GM06990 (cell line): ENCODE measurements around the gene NOLC1.
"Not testable (repeated sequence)": the region's sequence is repeated elsewhere in the genome, so short reads cannot be mapped to it uniquely, and the experiment has no call there.

Source experiments
- DNase-seq: peaks from one replicate; pipeline ENCODE4 v3.0.0-alpha.2; 2011; ENCODE audit not compliant: insufficient read length; ENCODE audit errors: extremely low read depth
- H3K27me3 ChIP-seq: replicated peaks from 2 replicates; pipeline ENCODE4 v1.6.0; 2011; ENCODE audit warnings: low read length; ENCODE audit not compliant: control insufficient read depth, insufficient read depth
- H3K36me3 ChIP-seq: 2 replicates; pipeline ENCODE4 v1.5.1; 2011; ENCODE audit warnings: low read length; ENCODE audit not compliant: control insufficient read depth, insufficient read depth
- H3K4me3 ChIP-seq: replicated peaks from 2 replicates; pipeline ENCODE4 v1.5.1; 2011; ENCODE audit warnings: low read depth, mild to moderate bottlenecking, control low read depth, low read length
- CTCF ChIP-seq: IDR thresholded peaks from 2 replicates; pipeline ENCODE4 v1.5.1; 2011; ENCODE audit warnings: low read length, control low read depth, mild to moderate bottlenecking, inconsistent platforms; ENCODE audit not compliant: insufficient read depth, poor library complexity, severe bottlenecking

Gene NOLC1

GRCh38 chr10:102185811-102186527 lies 33.8 kb downstream of the NOLC1 start:
- no peak for DNase-seq
- no peak for TF ChIP-seq CTCF
- Histone ChIP-seq H3K36me3 (no peaks in the 10 kb centered on the region), H3K27me3 (no peaks in the 10 kb centered on the region), H3K4me3 (no peak overlapping the region)

GRCh38 chr10:102188298-102188940 lies 36.2 kb downstream of the NOLC1 start:
- no peaks in the 10 kb centered on the region for H3K27me3 ChIP-seq
- no peaks in the 10 kb centered on the region for H3K36me3 ChIP-seq
- no peak for TF ChIP-seq CTCF
- H3K4me3 ChIP-seq, result no peak overlapping the region
- no peak for DNase-seq

- H3K4me3 ChIP-seq, H3K36me3 ChIP-seq, H3K27me3 ChIP-seq: not testable (repeated sequence)
- peak; percentile 33 for DNase-seq
These were observed 37.0 kb downstream of the NOLC1 start for GRCh38 chr10:102188941-102189898.

GRCh38 chr10:102191956-102192355 lies 39.8 kb downstream of the NOLC1 start:
- H3K4me3 ChIP-seq, result no peak overlapping the region
- TF ChIP-seq CTCF, result no peak

GRCh38 chr10:102195296-102195870 lies 43.2 kb downstream of the NOLC1 start:
- no peak for TF ChIP-seq CTCF
- Histone ChIP-seq H3K36me3 (no peaks in the 10 kb centered on the region), H3K27me3 (no peaks in the 10 kb centered on the region), H3K4me3 (no peak overlapping the region)
- no peak for DNase-seq

More at GRCh38 chr10:102191956-102192355, 39.8 kb downstream of the NOLC1 start:
- Histone ChIP-seq H3K36me3 (no peaks in the 10 kb centered on the region), H3K27me3 (no peaks in the 10 kb centered on the region)
- DNase-seq, result no peak
